OCI-LY7 (cell line): Measurements from ENCODE around the gene ZBTB21.

Source experiments
- CTCF ChIP-seq: fragments of 200-600 bp; sonication (generic); conservative IDR thresholded peaks from 2 replicates; pipeline ENCODE4 v1.5.1; 2014; ENCODE audit warnings: mild to moderate bottlenecking, antibody characterized with exemption, low read length, moderate library complexity, mixed read lengths
- EZH2phosphoT487 ChIP-seq: fragments of 200-600 bp; sonication (generic); IDR thresholded peaks from 2 replicates; pipeline ENCODE4 v1.6.1; 2018; ENCODE audit warnings: low read depth, borderline replicate concordance, mild to moderate bottlenecking, mixed run types, antibody characterized with exemption, low read length, moderate library complexity, mixed read lengths

DNA sequence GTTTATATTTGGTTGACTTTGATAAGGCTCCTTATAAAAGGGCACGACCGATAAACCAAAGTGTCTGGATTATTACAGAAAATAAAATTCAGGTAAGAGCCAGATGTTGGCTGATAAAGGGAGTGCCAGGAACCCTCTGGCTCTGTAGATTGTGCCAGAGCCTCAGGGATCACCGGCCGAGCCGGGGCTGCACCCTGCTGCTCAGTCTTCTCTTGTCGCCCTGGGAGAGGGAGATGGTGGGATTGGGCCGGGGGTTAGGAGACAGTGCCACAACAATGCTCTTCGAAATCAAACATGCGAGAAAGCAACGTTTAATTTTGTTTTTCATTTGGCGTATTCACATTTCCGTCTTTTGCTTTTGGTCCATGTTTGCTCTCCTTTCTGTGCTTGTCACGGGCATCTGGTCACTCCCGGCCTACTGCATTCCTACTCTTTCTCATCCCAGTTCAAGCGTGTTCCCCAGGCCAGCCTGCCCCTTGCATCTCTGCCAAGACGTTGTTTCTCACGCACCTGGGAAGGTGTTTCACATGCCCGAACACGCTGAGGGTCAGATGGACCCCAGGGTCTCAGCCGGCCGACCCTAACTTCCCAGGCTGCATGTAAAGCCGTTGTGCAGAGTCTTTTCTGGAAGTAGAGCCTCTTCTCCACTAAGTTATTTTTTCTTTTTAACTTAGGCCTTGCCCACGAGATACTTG is 37.5 kb downstream of the ZBTB21 start:
- TF ChIP-seq CTCF (no peak), EZH2phosphoT487 (no peak)
